NT2/D1 (cell line): ENCODE data around the gene SGMS2.

ENCODE experiments used
- SUZ12 ChIP-seq: IDR thresholded peaks from 2 replicates; pipeline ENCODE4 v1.6.1; 2011; ENCODE audit not compliant: insufficient read length, insufficient read depth; ENCODE audit errors: extremely low read depth
- ZNF274 ChIP-seq: IDR thresholded peaks from 2 replicates; pipeline ENCODE4 v1.6.1; 2011; ENCODE audit warnings: mild to moderate bottlenecking, low read depth, low read length

DNA sequence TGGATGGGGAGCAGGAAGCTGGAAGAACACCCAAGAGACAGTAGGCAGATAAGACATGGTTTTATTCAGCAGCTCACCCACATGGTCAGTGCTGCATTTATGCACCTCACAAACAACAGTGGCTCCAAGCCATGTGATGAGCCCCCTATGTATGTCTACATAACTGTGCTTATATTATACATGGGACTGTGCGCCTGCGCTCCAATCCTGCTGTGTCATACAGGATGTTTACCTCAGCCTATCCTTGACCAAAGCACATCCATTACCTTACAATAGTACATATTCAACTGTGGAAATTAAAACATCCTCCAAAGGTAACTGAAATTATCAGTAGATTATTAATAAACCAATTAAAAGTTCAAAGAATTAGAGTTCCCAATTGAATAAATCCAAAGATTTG is 44.1 kb upstream of the SGMS2 start:
- TF ChIP-seq SUZ12, result no peak
- no peak for TF ChIP-seq ZNF274
